ENCODE measurements around the gene B9D1. TPM values are rescaled to one million over a fixed set of nuclear protein-coding genes. Genes with fewer than 3 reads are reported as not detected.
A peak's percentile ranks its signal among the peaks of the same experiment; 100 is the strongest.
"Not testable (repeated sequence)": the region's sequence is repeated elsewhere in the genome, so short reads cannot be mapped to it uniquely, and the experiment has no call there.

Gene B9D1
- total RNA-seq, 1 donor from 2014 or later, result 19.8 TPM

DNA sequence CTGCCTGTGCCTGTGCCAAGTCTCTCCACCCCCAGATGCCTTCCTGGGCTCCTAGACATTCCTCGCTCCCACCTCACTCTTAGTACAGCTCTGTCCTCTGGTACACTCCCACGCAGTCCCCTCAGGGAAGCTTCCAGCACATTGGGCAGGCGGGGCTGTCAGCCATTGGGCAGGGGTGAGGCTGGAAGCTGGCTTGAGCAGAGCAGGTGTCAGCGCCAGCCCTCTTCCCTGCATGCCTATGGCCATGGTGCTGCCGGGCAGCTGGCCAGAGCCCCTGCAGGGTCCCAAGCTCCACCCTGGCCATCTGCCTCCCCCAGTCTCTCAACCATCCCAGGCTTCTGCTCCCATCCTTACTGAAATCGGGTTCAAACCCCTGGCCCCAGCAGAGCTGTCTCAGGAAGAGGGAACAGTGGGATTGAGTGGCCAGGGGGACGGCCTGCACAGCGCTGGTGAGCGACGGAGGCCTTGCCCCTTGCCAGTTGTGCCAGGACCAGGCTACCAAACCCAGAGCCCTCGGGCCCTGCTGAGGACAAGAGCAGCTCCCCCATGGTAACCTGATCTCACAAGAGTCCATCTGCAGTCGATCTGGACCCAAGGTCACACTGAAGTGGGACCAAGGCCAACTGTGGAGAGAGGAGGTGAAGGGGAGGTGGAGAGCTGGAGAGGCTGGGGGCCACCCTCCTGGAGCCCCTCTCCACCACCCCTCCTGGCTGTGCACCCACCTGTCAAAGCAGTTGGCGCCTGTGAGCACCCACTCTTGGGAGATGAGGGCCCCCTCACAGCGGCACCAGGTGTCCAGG lies 2.4 kb upstream of the B9D1 start:
- DNase-seq (ENCODE audit: low spot score) (no peak), ATAC-seq (no peak)
- intact Hi-C loops (cut with DNase I), result loop anchor here (5.0 kb wide), 1 partner anchor 82 kb away; no protein-coding TSS in a partner anchor

DNA sequence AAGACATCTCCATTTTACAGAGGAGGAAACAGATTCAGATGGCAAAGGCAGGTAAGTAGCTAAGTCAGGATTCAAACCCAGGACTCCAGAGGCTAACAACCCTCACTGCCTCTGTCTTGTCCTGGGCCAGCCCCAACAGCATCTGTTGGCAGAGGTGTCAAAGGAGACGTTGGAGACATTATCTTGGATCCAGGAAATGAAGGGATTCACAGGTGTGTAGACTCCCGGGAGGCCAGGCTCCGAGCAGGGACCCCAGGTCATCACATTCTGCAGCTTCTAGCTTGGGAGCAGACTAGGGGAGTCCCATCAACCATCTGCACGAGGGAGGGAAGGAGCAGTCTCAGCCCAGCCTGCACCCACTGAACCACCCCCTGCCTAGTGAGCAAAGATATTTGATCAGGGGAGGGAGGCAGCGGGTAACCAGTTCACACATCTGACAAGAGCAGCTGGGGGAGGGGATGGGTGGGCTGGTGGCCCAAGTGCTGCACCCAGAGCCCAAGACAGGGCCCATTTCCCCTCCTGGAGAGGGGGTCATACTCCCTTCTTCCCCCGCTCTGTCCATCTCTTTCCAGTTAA lies 1.0 kb upstream of the B9D1 start:
- intact Hi-C loops (cut with DNase I), result loop anchor here (5.0 kb wide), 1 partner anchor 84 kb away; no protein-coding TSS in a partner anchor
- DNase-seq (ENCODE audit: low spot score) (no peak), ATAC-seq (no peak)

DNA sequence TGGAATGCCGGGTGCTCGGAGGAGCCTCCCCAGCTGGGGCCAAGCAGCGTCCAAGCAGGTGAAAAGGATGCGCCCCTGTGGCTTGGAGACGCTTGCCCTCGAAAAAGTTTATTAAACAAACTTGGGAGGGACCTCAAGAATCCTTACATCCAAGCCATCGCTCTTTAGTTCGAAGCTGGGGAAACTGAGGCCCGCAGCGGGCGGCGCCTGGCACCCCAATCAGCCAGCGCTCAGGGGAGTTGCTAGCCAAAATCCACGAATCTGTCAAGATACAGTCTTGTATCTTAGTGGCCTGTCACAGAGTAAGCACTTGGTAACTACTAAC lies 553 bp upstream of the B9D1 start:
- no peak for DNase-seq (ENCODE audit: low spot score)
- intact Hi-C loops (cut with DNase I), result loop anchor here (5.0 kb wide), 1 partner anchor 84 kb away; no protein-coding TSS in a partner anchor
- no peak for ATAC-seq

GRCh38 chr17:19361944-19362276 lies 613 bp downstream of the B9D1 start:
- DNase-seq (ENCODE audit: low spot score) (no peak), ATAC-seq (no peak)
- intact Hi-C loops (cut with DNase I), result loop anchor here (5.0 kb wide), 1 partner anchor 85 kb away; no protein-coding TSS in a partner anchor

GRCh38 chr17:19361326-19361725 lies 1.2 kb downstream of the B9D1 start:
- intact Hi-C loops (cut with DNase I), result loop anchor here (5.0 kb wide), 1 partner anchor 86 kb away; no protein-coding TSS in a partner anchor
- DNase-seq (ENCODE audit: low spot score), result no peak
- no peak for ATAC-seq

DNA sequence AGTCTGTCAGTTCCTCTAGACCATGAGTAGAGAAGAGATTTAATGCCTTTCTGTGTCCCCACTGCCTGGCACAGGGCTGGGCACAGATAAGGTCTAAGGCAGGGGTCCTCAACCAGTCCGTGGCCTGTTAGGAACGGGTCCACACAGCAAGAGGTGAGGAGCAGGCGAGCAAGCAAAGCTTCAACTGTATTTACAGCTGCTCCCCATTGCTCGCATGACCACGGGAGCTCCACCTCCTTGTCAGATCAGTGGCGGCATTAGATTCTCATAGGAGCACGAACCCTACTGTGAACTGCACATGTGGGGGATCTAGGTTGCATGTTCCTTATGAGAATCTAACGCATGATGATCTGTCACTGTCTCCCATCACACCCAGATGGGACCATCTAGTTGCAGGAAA lies 1.8 kb downstream of the B9D1 start:
- ATAC-seq, result no peak
- no peak for DNase-seq (ENCODE audit: low spot score)
- intact Hi-C loops (cut with DNase I), result loop anchor here (5.0 kb wide), 1 partner anchor 87 kb away; no protein-coding TSS in a partner anchor

DNA sequence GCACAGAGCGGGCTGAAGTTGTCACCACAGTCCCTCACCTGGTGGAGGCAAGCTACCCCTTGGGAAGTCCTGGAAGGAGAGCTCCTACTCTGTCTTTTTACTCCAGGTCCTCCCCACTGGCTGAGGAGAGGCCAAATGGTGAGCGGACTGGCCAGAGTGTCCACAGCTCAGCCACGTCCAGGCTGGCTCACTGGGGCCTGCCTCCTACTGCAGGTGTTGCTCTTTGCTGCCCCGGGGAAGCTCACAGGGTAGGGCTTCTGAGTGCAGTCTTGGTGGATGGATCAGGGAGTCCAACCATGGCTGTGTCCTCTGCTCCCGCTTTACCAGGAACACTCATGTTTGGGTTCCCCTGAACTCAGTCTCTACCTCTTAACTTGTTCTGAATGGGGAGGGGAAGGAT lies 2.7 kb downstream of the B9D1 start:
- no peak for DNase-seq (ENCODE audit: low spot score)
- no peak for ATAC-seq
- intact Hi-C loops (cut with DNase I), result loop anchor here (5.0 kb wide), 1 partner anchor 87 kb away; no protein-coding TSS in a partner anchor

DNA sequence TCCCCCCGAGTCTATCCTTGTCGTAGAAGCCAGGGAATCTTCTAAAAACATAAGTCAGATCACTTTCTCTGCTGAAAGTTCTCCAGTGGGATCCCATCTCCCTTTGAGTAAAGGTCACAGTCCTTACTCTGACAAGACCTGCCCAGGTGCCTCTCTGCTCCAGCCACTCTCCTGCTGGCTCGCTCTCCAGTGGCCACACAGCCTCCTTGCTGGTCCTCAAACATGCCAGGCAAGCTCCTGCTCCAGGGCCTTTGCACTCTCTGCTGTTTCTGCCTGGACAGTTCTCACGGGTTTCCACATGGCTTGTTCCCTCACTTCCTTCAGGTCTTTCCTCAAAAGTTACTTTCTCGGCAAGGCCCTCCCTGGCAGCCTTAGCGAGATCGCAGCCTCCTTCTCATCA lies 3.4 kb downstream of the B9D1 start:
- no peak for DNase-seq (ENCODE audit: low spot score)
- intact Hi-C loops (cut with DNase I), result no loop called here
- no peak for ATAC-seq

- peak; percentile 42 for DNase-seq (ENCODE audit: low spot score)
- intact Hi-C loops (cut with DNase I), result no loop called here
- ATAC-seq, result no peak
Measured at GRCh38 chr17:19357761-19358160, 4.8 kb downstream of the B9D1 start.

DNA sequence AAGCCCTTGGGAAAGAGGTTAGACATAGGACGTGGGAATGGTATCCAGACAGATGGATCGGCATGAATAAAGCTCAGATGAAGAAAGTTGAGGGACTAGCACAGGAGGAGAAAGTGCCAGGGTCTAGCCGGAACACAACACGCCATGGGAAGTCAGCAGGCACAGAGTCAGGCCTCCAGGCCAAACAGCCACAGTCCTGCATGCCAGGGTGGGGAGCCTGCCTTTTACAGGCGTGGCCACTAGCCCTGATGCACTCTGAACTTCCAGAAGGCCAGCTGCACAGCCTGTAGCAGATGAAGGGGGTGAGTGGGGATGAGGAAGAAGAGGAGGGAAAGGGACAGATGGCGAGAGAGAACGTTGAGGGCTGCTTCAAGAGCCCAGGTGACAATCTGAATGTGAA lies 5.2 kb downstream of the B9D1 start:
- intact Hi-C loops (cut with DNase I), result no loop called here
- peak; percentile 39 for DNase-seq (ENCODE audit: low spot score)
- no peak for ATAC-seq

DNA sequence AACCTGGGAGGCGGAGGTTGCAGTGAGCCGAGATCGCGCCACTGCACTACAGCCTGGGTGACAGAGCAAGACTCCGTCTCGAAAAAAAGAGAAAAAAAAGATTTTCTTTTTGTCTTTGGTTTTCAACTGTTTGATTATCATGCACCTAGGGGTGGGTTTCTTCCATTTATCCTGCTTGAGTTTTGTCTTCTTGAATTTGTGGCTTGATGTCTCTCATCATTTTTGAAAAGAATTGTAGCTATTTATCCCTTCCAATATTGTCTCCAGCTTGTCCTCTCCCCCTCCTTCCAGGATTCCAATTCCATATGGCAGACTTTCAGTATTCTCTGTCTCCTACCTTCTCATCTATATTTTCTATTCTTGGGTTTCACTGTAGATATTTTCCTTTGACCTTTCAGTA lies 7.8 kb downstream of the B9D1 start:
- ATAC-seq (no peak), DNase-seq (ENCODE audit: low spot score) (no peak)
- intact Hi-C loops (cut with DNase I), result no loop called here

- ATAC-seq; intact Hi-C loops (cut with DNase I): not testable (repeated sequence)
- peak; percentile 28 for DNase-seq (ENCODE audit: low spot score)
Measured at GRCh38 chr17:19353401-19353800, 9.1 kb downstream of the B9D1 start.

DNA sequence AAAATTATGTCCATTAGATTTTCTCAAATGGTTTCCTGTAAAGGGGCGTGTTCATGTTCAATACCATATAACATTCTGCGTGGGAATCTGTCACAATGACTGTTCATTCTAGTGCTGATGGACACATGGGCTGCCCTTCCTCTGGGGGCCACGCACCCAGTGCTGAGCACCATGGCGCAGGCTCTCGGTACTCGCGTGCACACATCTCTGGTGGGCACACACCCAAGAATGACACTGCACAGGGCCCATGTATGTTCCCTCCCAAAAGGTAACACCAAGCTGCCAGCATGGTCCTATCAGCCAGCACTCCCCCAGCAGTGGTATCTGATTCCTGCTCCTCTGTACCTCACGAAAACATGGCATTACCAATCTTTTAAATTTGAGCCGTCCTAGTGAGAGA lies 13.7 kb downstream of the B9D1 start:
- intact Hi-C loops (cut with DNase I), result no loop called here
- ATAC-seq (no peak), DNase-seq (ENCODE audit: low spot score) (peak; percentile 57)

GRCh38 chr17:19348081-19348650 lies 14.4 kb downstream of the B9D1 start:
- ATAC-seq, result no peak
- intact Hi-C loops (cut with DNase I), result no loop called here
- peak; percentile 51 for DNase-seq (ENCODE audit: low spot score)

DNA sequence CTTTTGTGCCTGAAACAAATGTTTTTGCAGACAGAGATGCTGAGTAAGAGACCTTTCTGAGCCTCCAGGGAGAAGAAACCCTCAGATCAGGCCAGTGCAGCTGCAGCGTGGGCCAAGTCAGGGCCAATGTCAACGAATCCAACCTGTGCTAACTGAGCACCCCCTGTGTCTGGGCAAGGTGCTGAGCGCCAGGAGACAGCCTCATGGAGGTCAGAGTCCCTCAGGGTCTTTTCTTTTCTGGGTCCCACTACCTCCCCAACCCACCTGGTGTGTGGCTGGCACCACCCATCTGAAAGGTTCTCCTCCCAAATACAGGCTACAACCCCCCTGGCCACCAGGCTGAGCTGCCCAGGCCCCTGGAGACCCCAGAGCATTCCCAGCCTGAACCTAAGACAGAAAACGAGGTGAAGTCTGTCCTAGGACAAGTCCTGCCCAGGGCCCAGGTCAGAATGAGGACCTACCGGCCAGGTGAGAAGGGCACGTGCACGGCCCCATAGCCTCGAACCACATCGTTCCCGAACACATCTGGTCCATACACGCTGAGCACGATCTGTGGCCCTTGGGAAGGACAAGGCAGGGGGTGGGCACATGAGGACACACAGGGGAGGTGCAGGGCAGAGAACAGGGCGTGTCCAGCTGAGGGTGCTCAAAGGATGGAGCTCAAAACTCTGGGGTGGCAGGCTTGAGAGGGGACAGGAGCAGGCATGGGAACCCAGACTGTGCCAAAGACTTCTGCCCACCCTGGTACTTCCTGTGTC lies 15.0 kb downstream of the B9D1 start:
- ATAC-seq (no peak), DNase-seq (ENCODE audit: low spot score) (peak; percentile 57)
- intact Hi-C loops (cut with DNase I), result no loop called here

- peak; percentile 71 for ATAC-seq
- peak; percentile 77 for DNase-seq (ENCODE audit: low spot score)
- intact Hi-C loops (cut with DNase I), result no loop called here
Measured at GRCh38 chr17:19346351-19347255, 15.9 kb downstream of the B9D1 start.

DNA sequence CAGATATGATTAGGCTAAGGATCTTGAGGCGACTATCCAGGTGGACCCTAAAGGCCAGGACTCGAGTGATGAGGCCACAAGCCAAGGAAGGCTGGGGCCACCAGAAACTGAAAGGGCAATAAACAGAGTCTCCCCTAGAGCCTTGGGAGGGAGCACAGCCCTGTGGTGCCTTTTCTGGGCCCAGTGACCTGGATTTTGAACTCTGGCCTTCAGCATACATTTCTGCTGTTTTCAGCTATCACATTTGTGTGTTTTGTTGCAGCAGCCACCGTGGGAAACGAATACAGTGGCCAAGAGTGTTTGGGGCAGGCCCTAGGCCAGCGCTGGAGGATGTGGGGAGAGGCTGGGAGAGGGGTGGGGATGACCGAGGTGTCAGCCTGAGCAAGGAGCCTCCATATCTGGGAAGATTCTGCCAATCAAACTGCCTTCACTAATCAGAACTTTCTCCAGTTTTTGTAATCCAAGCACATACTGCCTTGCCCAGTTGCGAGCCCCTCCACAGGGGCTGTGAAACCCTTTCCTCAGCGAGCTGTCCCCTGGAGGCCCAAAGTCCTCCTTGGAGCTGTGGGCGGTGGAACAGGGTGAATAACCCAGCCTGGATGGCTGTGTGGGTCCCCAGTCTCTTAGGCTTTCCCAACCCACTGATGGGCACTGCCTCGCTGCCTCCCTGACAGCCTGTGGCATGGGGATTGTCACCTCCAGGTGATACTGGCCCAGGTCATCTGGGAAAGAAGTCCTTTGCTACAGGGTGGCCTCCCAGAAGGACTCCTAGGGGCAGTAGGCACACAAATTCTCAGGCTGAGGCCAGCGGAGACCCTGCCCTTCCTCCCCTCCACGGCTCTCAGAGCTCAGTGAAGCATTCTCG lies 16.8 kb downstream of the B9D1 start:
- DNase-seq (ENCODE audit: low spot score) (peak; percentile 48), ATAC-seq (no peak)
- intact Hi-C loops (cut with DNase I), result no loop called here

GRCh38 chr17:19345067-19345460 lies 17.5 kb downstream of the B9D1 start:
- DNase-seq (ENCODE audit: low spot score) (peak; percentile 42), ATAC-seq (no peak)
- intact Hi-C loops (cut with DNase I), result no loop called here
